Endodermal cell (in vitro differentiated cells): ENCODE results near the gene TNFSF18. TPM values are rescaled to one million over a fixed set of nuclear protein-coding genes. Genes with fewer than 3 reads are reported as not detected.
A peak's percentile ranks its signal among the peaks of the same experiment; 100 is the strongest.
"Not testable (repeated sequence)": the region's sequence is repeated elsewhere in the genome, so short reads cannot be mapped to it uniquely, and the experiment has no call there.

ENCODE experiments used
- DNase-seq: peaks from one replicate; pipeline ENCODE4 v3.0.0-alpha.2; 2017
- H3K27ac ChIP-seq: 2 replicates; pipeline ENCODE4 v1.5.1; 2013; ENCODE audit warnings: mild to moderate bottlenecking, low read depth, low read length, moderate library complexity
- H3K27me3 ChIP-seq: 2 replicates; pipeline ENCODE4 v1.6.1; 2013; ENCODE audit warnings: mild to moderate bottlenecking, low read length, moderate library complexity; ENCODE audit not compliant: insufficient read depth, control insufficient read depth, poor library complexity, severe bottlenecking
- H3K36me3 ChIP-seq: 2 replicates; pipeline ENCODE4 v1.7.0; 2013; ENCODE audit warnings: mild to moderate bottlenecking, low read length, moderate library complexity; ENCODE audit not compliant: control insufficient read depth, insufficient read depth
- H3K4me1 ChIP-seq: one replicate; pipeline ENCODE4 v1.7.0; 2013; ENCODE audit warnings: low read length; ENCODE audit not compliant: control insufficient read depth, insufficient read depth
- H3K4me3 ChIP-seq: 2 replicates; pipeline ENCODE4 v1.5.1; 2013; ENCODE audit warnings: mild to moderate bottlenecking, low read length, moderate library complexity
- H3K9ac ChIP-seq: 2 replicates; pipeline ENCODE4 v1.6.1; 2013; ENCODE audit warnings: mild to moderate bottlenecking, low read length, moderate library complexity; ENCODE audit not compliant: poor library complexity, severe bottlenecking; ENCODE audit errors: extremely low read depth
- H3K9me3 ChIP-seq: 2 replicates; pipeline ENCODE4 v1.6.1; 2013; ENCODE audit warnings: mild to moderate bottlenecking, low read length, moderate library complexity; ENCODE audit not compliant: control insufficient read depth
- H3K27ac Mint-ChIP-seq: 2 replicates; pipeline ENCODE4 v1.8.0; 2020; ENCODE audit warnings: mixed read lengths
- H3K27me3 Mint-ChIP-seq: 2 replicates; pipeline ENCODE4 v1.8.0; 2021; ENCODE audit warnings: mild to moderate bottlenecking, mixed read lengths; ENCODE audit not compliant: insufficient read depth
- H3K36me3 Mint-ChIP-seq: 2 replicates; pipeline ENCODE4 v1.8.0; 2020; ENCODE audit warnings: low read depth, mixed read lengths
- H3K4me1 Mint-ChIP-seq: 2 replicates; pipeline ENCODE4 v1.8.0; 2020; ENCODE audit warnings: mixed read lengths
- H3K4me3 Mint-ChIP-seq: 2 replicates; pipeline ENCODE4 v1.8.0; 2020; ENCODE audit warnings: mild to moderate bottlenecking, moderate library complexity, mixed read lengths
- H3K9me3 Mint-ChIP-seq: 2 replicates; pipeline ENCODE4 v1.8.0; 2020; ENCODE audit warnings: mild to moderate bottlenecking, mixed read lengths
- WGBS, 2 experiments: methylation state at CpG; one replicate each; pipeline versions ENCODE4 v1.1.5 to v1.1.7; 2013; ENCODE audit warnings: missing lambda C conversion rate in 2 of 2, mixed read lengths in 1 of 2; ENCODE audit not compliant: insufficient coverage in 1 of 2, insufficient read length in 1 of 2; 5-methylcytosine and 5-hydroxymethylcytosine counted together
- total RNA-seq, 2 donors: library from RNA; stranded (reverse); fragmentation: NEBNext Ultra II Directional in 1 of 2; extraction: Animal tissue kit (Norgen Biotek cat#: 25700) in 1 of 2; gene quantifications; 2 replicates in 1 of 2; 3 replicates in 1 of 2; pipeline ENCODE4 v1.2.1, GENCODE V29; 2021
- TF ChIP-seq, protein P1 (sequence below): fragments of 200-600 bp; sonication (generic); conservative IDR thresholded peaks from 2 replicates; pipeline ENCODE4 v1.5.0; 2021; ENCODE audit warnings: antibody characterized with exemption, mild to moderate bottlenecking

The TNFSF18 gene
- total RNA-seq, 2 donors from 2014 or later = not detected

DNA sequence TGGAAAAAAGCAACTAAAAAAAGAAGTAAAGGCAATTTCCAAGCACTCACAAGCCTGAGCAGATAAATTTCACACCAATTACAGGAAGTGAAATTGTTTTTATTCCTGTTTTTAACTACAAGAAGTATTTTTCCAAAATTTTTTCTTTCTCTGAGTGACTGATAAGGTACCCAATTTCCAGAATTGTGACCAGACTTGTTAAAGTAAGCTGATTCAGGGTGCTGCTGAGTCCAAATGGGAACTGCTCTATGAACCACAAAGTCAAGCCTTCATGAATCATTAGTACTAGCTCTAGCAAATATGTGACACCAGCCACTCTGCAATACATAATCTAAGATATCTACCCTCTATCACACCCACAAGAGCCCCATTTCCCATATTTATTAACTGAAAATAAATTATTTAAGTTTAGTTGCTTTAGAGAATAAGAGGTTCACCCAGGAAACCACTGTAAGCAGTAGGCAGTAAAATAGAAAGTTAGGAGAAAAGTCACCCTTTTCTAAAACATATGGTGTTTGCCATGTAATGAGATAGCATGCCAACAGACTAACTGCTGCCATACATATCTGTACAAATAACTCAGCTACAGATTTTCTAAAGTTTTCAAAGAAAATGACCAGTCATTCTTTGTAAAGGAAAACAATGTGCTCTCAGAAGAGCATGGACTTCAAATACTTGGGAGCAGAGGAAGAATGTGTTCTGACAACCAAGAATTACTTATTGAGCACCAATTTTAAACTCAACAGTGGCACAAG is 43.1 kb upstream of the TNFSF18 start:
- Histone ChIP-seq H3K27ac (no peak overlapping the region), H3K36me3 (no peaks in the 10 kb centered on the region), H3K27me3 (no peaks in the 10 kb centered on the region), H3K9me3 (no peaks in the 10 kb centered on the region), H3K4me1 (no peaks in the 10 kb centered on the region), H3K4me3 (no peak overlapping the region), H3K9ac (no peak overlapping the region)
- Mint-ChIP-seq H3K9me3 (no peaks in the 10 kb centered on the region), H3K4me1 (no peaks in the 10 kb centered on the region), H3K27me3 (no peaks in the 10 kb centered on the region), H3K27ac (no peak overlapping the region), H3K4me3 (no peak overlapping the region), H3K36me3 (no peaks in the 10 kb centered on the region)
- no peak for DNase-seq
- TF ChIP-seq, protein P1, sequence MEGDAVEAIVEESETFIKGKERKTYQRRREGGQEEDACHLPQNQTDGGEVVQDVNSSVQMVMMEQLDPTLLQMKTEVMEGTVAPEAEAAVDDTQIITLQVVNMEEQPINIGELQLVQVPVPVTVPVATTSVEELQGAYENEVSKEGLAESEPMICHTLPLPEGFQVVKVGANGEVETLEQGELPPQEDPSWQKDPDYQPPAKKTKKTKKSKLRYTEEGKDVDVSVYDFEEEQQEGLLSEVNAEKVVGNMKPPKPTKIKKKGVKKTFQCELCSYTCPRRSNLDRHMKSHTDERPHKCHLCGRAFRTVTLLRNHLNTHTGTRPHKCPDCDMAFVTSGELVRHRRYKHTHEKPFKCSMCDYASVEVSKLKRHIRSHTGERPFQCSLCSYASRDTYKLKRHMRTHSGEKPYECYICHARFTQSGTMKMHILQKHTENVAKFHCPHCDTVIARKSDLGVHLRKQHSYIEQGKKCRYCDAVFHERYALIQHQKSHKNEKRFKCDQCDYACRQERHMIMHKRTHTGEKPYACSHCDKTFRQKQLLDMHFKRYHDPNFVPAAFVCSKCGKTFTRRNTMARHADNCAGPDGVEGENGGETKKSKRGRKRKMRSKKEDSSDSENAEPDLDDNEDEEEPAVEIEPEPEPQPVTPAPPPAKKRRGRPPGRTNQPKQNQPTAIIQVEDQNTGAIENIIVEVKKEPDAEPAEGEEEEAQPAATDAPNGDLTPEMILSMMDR = no peak

- Histone ChIP-seq H3K27me3 (no peaks in the 10 kb centered on the region), H3K4me3 (no peak overlapping the region), H3K27ac (no peak overlapping the region), H3K36me3 (no peaks in the 10 kb centered on the region), H3K9me3 (no peaks in the 10 kb centered on the region), H3K4me1 (no peaks in the 10 kb centered on the region), H3K9ac (no peak overlapping the region)
- Mint-ChIP-seq H3K9me3 (no peaks in the 10 kb centered on the region), H3K27me3 (peaks cover 3% of the 10 kb centered on the region), H3K36me3 (no peaks in the 10 kb centered on the region), H3K4me1 (no peaks in the 10 kb centered on the region), H3K27ac (no peak overlapping the region), H3K4me3 (no peak overlapping the region)
- no peak for DNase-seq
- WGBS, 2 experiments = 92 to 95% methylated on average over 5 to 6 of the region's 6 CpGs
- TF ChIP-seq, protein P1 = no peak
These were observed 33.6 kb upstream of the TNFSF18 start for GRCh38 chr1:173084292-173084691.

GRCh38 chr1:173082913-173083312 is 32.2 kb upstream of the TNFSF18 start:
- Histone ChIP-seq H3K27ac (no peak overlapping the region), H3K36me3 (no peaks in the 10 kb centered on the region), H3K4me3 (no peak overlapping the region), H3K9ac (no peak overlapping the region), H3K27me3 (no peaks in the 10 kb centered on the region), H3K9me3 (no peaks in the 10 kb centered on the region), H3K4me1 (no peaks in the 10 kb centered on the region)
- 100% methylated on average over 1 of the region's 1 CpG for WGBS, 2 experiments
- TF ChIP-seq, protein P1 = no peak
- no peak overlapping the region for H3K27ac Mint-ChIP-seq
- no peak overlapping the region for H3K4me3 Mint-ChIP-seq
- no peaks in the 10 kb centered on the region for H3K9me3 Mint-ChIP-seq
- H3K27me3 Mint-ChIP-seq = peaks cover 3% of the 10 kb centered on the region
- DNase-seq = no peak
- no peaks in the 10 kb centered on the region for H3K36me3 Mint-ChIP-seq
- no peaks in the 10 kb centered on the region for H3K4me1 Mint-ChIP-seq

- peaks cover 42% of the 10 kb centered on the region for H3K9me3 Mint-ChIP-seq
- H3K36me3 ChIP-seq, H3K27ac ChIP-seq, H3K4me1 ChIP-seq, H3K9ac ChIP-seq, H3K4me1 Mint-ChIP-seq, H3K27me3 Mint-ChIP-seq, H3K9me3 ChIP-seq, H3K27me3 ChIP-seq, H3K27ac Mint-ChIP-seq, H3K4me3 Mint-ChIP-seq, H3K36me3 Mint-ChIP-seq, H3K4me3 ChIP-seq: not testable (repeated sequence)
- WGBS, 2 experiments = 96 to 100% methylated on average over 5 to 6 of the region's 6 CpGs
- DNase-seq = peak; percentile 36
These were observed 23.5 kb upstream of the TNFSF18 start for GRCh38 chr1:173074217-173074616.
